Measurements from ENCODE around the gene CCDC3.

- TF ChIP-seq POLR2A (IDR thresholded peaks at IDR 0.05) (no peak), CTCF (IDR thresholded peaks at IDR 0.05 in 4 of 5, conservative IDR thresholded peaks at IDR 0.05 in 1 of 5) (no peak)
Observed at GRCh38 chr10:12846718-12847117, 154.8 kb downstream of the CCDC3 start.
